ENCODE data around the gene TFCP2L1. TPM values are rescaled to one million over a fixed set of nuclear protein-coding genes. Genes with fewer than 3 reads are reported as not detected.

Gene TFCP2L1
- total RNA-seq, 1 experiment from 2014 or later: 1.8 TPM

DNA sequence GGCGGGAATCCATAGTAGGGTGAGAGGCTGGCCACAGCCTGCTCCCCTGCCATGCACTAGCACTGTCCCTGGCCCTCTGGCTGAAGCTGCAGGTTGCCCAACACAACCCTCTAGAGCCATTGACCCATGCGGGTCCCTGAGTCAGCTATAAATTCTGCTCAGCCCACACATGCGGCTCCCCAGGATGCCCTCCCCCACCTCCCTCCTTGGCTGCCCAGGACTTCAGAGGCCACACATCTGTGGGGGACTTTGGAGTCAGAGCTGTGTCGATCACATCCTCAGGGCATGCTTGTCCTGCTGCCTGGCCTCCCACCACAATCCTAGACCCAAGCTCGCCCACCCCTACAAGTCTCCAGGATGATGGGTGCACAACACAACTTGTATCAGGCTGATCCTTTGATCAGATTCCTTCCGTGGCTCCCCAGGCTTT lies 97.0 kb downstream of the TFCP2L1 start:
- Histone ChIP-seq H2AK5ac (ENCODE audit: insufficient read length, low read length) (no peak overlapping the region), H3K56ac (ENCODE audit: insufficient read length, low read depth, low read length) (no peak overlapping the region), H3K4me1 (ENCODE audit: insufficient read depth, low read length) (no peaks in the 10 kb centered on the region), H4K20me1 (ENCODE audit: control insufficient read depth, insufficient read depth, insufficient read length) (no peaks in the 10 kb centered on the region), H4K91ac (ENCODE audit: insufficient read length, low read depth, low read length) (no peak overlapping the region), H3K23me2 (ENCODE audit: insufficient read length, low read depth, low read length, poor library complexity, severe bottlenecking) (no peaks in the 10 kb centered on the region), H4K8ac (replicated peaks; ENCODE audit: insufficient read length, low read depth, low read length) (no peak overlapping the region), H3K4ac (ENCODE audit: low read depth, low read length) (no peak overlapping the region), H3T11ph (ENCODE audit: low read length) (no peak overlapping the region), H2BK120ac (ENCODE audit: low read depth, low read length, poor library complexity, severe bottlenecking) (no peak overlapping the region), H3K27ac (ENCODE audit: insufficient read length, low read depth, low read length) (no peak overlapping the region), H3K23ac (ENCODE audit: insufficient read length, low read depth, low read length) (no peak overlapping the region), H3K14ac (ENCODE audit: insufficient read depth, low read length) (no peak overlapping the region), H2BK12ac (ENCODE audit: insufficient read length, low read depth, low read length) (no peak overlapping the region), H2BK15ac (ENCODE audit: low read depth, low read length) (no peak overlapping the region), H3K27me3 (ENCODE audit: insufficient read depth, low read length) (no peaks in the 10 kb centered on the region), H3K79me1 (ENCODE audit: insufficient read depth, low read depth, low read length, poor library complexity, severe bottlenecking) (no peaks in the 10 kb centered on the region), H3K79me2 (ENCODE audit: insufficient read depth, low read length) (no peaks in the 10 kb centered on the region), H3K9me3 (ENCODE audit: control insufficient read depth, low read depth, low read length) (no peaks in the 10 kb centered on the region), H2AFZ (ENCODE audit: low read length) (no peak overlapping the region), H2BK5ac (ENCODE audit: insufficient read length, low read length) (no peak overlapping the region), H3K9ac (ENCODE audit: extremely low read depth, insufficient read length, low read length) (no peak overlapping the region), H3K4me2 (ENCODE audit: insufficient read depth, insufficient read length, low read length) (no peak overlapping the region), H4K5ac (ENCODE audit: insufficient read length, low read depth, low read length) (no peak overlapping the region), H3K18ac (ENCODE audit: insufficient read length, low read depth, low read length) (no peak overlapping the region), H2BK20ac (ENCODE audit: low read depth, low read length, poor library complexity, severe bottlenecking) (no peak overlapping the region)
- TF ChIP-seq, protein P1, sequence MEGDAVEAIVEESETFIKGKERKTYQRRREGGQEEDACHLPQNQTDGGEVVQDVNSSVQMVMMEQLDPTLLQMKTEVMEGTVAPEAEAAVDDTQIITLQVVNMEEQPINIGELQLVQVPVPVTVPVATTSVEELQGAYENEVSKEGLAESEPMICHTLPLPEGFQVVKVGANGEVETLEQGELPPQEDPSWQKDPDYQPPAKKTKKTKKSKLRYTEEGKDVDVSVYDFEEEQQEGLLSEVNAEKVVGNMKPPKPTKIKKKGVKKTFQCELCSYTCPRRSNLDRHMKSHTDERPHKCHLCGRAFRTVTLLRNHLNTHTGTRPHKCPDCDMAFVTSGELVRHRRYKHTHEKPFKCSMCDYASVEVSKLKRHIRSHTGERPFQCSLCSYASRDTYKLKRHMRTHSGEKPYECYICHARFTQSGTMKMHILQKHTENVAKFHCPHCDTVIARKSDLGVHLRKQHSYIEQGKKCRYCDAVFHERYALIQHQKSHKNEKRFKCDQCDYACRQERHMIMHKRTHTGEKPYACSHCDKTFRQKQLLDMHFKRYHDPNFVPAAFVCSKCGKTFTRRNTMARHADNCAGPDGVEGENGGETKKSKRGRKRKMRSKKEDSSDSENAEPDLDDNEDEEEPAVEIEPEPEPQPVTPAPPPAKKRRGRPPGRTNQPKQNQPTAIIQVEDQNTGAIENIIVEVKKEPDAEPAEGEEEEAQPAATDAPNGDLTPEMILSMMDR (conservative IDR thresholded peaks at IDR 0.05): no peak
- Mint-ChIP-seq H3K27ac (peak overlapping the region in 1 of 3 experiments; percentile 41; a peak in 2 of 7 replicates), H3K27me3 (ENCODE audit: low read depth) (peaks cover 7% of the 10 kb centered on the region), H3K9me3 (no peaks in the 10 kb centered on the region), H3K4me3 (no peak overlapping the region), H3K36me3 (ENCODE audit: insufficient read depth in 1 of 3, low read depth in 3 of 3) (no peaks in the 10 kb centered on the region; a peak in 1 of 7 replicates), H3K4me1 (peaks cover 5 to 6% of the 10 kb centered on the region in 2 experiments)
- DNase-seq: peak; percentile 10
- WGBS (ENCODE audit: extremely low coverage, insufficient read length, low lambda C conversion rate): no CpG with 5 or more reads among the region's 6 CpGs

Measured in H9 (cell line).